HL-60 (cell line): Measurements from ENCODE around the gene ADAM33.

Experiments used
- DNase-seq, 2 experiments: peaks; one replicate each; pipeline ENCODE4 v3.0.0-alpha.2; 2010 to 2020; ENCODE audit warnings: low read depth in 1 of 2, low spot score in 1 of 2
- H3K27ac ChIP-seq: fragments of 250-450 bp; sonication (Bioruptor Pico); replicated peaks from 2 replicates; pipeline ENCODE4 v1.5.1; 2020; ENCODE audit warnings: mild to moderate bottlenecking, moderate library complexity
- H3K27me3 ChIP-seq: fragments of 250-450 bp; sonication (Bioruptor Pico); 2 replicates; pipeline ENCODE4 v1.5.1; 2021; ENCODE audit warnings: mild to moderate bottlenecking, moderate library complexity; ENCODE audit not compliant: insufficient read depth, poor library complexity, severe bottlenecking
- H3K4me3 ChIP-seq: replicated peaks from 2 replicates; pipeline ENCODE4 v1.5.1; 2011; ENCODE audit warnings: mild to moderate bottlenecking, control low read depth, low read length; ENCODE audit not compliant: insufficient read depth
- CTCF ChIP-seq: IDR thresholded peaks from one replicate; pipeline ENCODE4 v1.5.1; 2011; ENCODE audit warnings: low read length, control low read depth, inconsistent platforms; ENCODE audit not compliant: insufficient read depth
- GABPA ChIP-seq: IDR thresholded peaks from 2 replicates; pipeline ENCODE4 v1.6.1; 2012; ENCODE audit warnings: low read depth
- POLR2AphosphoS5 ChIP-seq: IDR thresholded peaks from 2 replicates; pipeline ENCODE4 v1.6.1; 2012; ENCODE audit warnings: low read depth
- SPI1 ChIP-seq: IDR thresholded peaks from 2 replicates; pipeline ENCODE4 v1.6.1; 2012; ENCODE audit warnings: low read depth, mild to moderate bottlenecking, borderline replicate concordance
- TF ChIP-seq, protein P1 (sequence below): IDR thresholded peaks from 2 replicates; pipeline ENCODE4 v1.6.1; 2012; ENCODE audit warnings: low read depth; ENCODE audit not compliant: insufficient replicate concordance

The ADAM33 gene

GRCh38 chr20:3685341-3685740 lies 3.5 kb upstream of the ADAM33 start:
- TF ChIP-seq, protein P1, sequence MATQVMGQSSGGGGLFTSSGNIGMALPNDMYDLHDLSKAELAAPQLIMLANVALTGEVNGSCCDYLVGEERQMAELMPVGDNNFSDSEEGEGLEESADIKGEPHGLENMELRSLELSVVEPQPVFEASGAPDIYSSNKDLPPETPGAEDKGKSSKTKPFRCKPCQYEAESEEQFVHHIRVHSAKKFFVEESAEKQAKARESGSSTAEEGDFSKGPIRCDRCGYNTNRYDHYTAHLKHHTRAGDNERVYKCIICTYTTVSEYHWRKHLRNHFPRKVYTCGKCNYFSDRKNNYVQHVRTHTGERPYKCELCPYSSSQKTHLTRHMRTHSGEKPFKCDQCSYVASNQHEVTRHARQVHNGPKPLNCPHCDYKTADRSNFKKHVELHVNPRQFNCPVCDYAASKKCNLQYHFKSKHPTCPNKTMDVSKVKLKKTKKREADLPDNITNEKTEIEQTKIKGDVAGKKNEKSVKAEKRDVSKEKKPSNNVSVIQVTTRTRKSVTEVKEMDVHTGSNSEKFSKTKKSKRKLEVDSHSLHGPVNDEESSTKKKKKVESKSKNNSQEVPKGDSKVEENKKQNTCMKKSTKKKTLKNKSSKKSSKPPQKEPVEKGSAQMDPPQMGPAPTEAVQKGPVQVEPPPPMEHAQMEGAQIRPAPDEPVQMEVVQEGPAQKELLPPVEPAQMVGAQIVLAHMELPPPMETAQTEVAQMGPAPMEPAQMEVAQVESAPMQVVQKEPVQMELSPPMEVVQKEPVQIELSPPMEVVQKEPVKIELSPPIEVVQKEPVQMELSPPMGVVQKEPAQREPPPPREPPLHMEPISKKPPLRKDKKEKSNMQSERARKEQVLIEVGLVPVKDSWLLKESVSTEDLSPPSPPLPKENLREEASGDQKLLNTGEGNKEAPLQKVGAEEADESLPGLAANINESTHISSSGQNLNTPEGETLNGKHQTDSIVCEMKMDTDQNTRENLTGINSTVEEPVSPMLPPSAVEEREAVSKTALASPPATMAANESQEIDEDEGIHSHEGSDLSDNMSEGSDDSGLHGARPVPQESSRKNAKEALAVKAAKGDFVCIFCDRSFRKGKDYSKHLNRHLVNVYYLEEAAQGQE, result no peak
- TF ChIP-seq GABPA (no peak), POLR2AphosphoS5 (no peak), CTCF (no peak), SPI1 (no peak)
- DNase-seq, result no peak
- H3K27ac ChIP-seq, result no peak overlapping the region
- no peak overlapping the region for H3K4me3 ChIP-seq
- peaks cover 36% of the 10 kb centered on the region for H3K27me3 ChIP-seq

DNA sequence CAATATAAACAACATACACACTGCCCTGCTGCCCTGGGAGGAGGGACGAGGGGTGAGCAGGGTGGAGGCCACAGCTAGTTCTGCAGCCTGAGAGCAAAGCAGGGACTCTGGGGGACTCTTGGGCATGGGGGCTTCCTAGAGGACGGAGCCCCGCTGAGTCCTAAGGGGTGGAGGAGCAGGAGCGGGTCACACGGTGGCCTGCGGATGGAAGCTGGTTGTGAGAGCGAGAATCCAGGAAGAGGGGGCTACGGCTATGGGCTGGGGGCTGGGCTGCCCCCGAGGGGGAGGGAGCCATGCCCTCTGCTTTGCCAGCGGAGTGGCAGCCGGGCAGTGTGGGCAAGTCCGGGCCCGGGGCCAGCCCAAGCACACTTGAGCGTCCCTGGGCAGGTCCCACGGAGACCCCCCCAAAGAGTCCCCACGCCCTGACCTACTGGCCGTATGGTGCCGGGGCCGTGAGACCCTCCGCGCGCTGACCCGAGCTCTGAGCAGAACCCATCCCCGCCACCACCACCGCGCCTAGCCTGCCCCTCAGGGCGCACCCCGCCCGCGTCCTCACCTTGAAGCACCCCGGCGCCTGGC lies 369 bp downstream of the ADAM33 start:
- TF ChIP-seq SPI1, result no peak
- peaks cover 55% of the 10 kb centered on the region for H3K27me3 ChIP-seq
- no peak for DNase-seq
- H3K4me3 ChIP-seq, result no peak overlapping the region
- no peak overlapping the region for H3K27ac ChIP-seq

GRCh38 chr20:3680701-3681351 lies 984 bp downstream of the ADAM33 start:
- no peak for DNase-seq
- no peak for TF ChIP-seq SPI1
- TF ChIP-seq, protein P1, result no peak
- no peak for TF ChIP-seq GABPA
- TF ChIP-seq POLR2AphosphoS5, result no peak
- no peak for TF ChIP-seq CTCF
- Histone ChIP-seq H3K27ac (no peak overlapping the region), H3K27me3 (peaks cover 61% of the 10 kb centered on the region), H3K4me3 (no peak overlapping the region)

DNA sequence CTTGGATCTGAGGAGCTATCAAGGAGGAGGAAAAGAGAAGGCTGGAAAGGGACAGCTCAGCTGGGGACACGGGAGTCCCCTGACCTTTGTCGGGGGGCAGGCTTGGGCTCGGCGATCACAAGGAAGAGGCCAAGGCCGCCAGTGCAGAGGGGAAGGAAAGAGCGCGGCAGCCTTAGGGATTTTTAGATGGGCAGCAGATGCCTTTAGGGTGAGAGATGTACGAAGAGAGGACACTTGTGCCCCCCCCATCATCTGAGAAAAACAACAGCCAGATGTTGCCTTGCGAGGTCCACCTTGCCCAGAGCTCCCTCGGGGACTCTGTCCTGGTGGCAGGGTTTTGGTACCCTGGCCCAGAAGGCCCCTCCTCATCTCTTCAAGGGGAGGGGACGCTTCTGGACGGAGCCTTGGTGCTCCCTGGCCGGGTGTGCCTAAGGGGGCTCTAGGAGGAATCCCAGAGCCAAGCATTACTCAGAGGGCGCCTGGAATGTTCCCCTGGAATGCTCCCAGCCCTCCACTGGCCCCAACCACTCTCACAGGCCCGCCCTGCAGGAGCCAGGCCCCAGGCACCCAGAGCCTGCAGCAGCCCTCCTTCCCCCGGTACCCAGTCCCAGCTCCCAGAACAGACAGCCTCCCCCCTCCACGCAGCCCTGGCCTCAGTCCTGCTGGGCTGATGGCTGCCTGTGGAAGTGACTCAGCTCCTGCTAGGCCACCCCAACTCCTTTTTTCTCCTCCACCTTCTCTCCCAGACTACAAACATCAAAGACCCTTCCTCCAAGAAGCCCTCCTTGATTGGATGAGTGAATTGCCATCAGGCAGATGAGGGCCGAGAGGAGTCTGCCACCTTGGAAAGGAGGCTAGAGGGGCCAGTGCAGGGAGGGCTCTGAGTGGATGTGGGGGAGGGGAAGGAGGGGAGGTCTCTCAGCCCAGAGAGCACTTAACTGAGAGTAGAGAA lies 1.8 kb downstream of the ADAM33 start:
- no peak overlapping the region for H3K27ac ChIP-seq
- H3K4me3 ChIP-seq, result no peak overlapping the region
- H3K27me3 ChIP-seq, result peaks cover 68% of the 10 kb centered on the region
- no peak for DNase-seq
- no peak for TF ChIP-seq GABPA
- no peak for TF ChIP-seq POLR2AphosphoS5
- TF ChIP-seq SPI1, result no peak
- no peak for TF ChIP-seq CTCF
- TF ChIP-seq, protein P1, result no peak
